ENCODE results near the gene IQSEC1.

DNA sequence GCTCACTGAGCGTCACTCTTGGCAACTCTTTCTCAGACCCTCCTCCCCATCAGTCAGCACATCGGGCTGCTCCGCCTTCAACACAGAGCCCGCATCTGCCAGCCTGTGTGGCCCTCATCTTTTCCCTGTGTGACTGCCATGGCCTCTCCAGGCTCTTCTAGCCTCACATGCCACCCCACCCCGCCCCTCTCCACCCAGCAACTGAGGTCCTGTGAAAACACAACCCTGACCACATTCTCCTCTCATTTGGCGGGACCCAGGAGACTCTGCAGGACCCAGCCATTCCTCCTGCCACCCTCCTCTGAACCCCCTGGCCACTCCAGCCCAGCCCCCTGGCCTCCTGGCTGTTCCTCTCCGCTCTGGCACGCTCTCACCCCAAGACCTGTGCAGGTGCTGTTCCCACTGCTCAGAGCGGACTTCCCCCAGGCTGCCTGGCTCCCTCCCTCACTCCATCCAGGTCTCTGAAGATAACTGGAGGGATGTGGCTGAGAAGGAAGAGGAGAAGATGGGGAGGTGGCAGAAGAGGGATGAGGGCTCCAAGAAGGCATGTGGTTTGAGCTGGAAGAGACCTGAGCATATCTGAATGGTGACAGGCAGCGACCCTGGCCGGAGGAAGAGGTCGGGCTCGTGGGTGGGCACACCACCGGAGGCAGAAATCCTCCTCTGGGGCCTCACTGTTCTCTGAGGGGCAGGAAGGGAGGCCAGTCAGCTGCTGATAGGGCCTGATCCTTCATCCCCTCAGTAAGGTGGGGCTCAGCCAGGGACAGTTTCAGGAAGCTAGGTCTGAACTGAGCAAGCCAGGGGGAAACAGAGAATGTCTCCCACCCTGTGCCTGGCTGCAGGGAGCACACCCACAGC lies 120.7 kb downstream of the IQSEC1 start:
- TF ChIP-seq, protein P1, sequence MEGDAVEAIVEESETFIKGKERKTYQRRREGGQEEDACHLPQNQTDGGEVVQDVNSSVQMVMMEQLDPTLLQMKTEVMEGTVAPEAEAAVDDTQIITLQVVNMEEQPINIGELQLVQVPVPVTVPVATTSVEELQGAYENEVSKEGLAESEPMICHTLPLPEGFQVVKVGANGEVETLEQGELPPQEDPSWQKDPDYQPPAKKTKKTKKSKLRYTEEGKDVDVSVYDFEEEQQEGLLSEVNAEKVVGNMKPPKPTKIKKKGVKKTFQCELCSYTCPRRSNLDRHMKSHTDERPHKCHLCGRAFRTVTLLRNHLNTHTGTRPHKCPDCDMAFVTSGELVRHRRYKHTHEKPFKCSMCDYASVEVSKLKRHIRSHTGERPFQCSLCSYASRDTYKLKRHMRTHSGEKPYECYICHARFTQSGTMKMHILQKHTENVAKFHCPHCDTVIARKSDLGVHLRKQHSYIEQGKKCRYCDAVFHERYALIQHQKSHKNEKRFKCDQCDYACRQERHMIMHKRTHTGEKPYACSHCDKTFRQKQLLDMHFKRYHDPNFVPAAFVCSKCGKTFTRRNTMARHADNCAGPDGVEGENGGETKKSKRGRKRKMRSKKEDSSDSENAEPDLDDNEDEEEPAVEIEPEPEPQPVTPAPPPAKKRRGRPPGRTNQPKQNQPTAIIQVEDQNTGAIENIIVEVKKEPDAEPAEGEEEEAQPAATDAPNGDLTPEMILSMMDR (IDR thresholded peaks at IDR 0.05) = no peak
- TF ChIP-seq POLR2AphosphoS5 (IDR thresholded peaks at IDR 0.05) (no peak), POLR2A (IDR thresholded peaks at IDR 0.05) (no peak)

Data from prostate gland (tissue), 2 donors.